ENCODE results near the gene ANKRD33B. TPM values are rescaled to one million over a fixed set of nuclear protein-coding genes. Genes with fewer than 3 reads are reported as not detected.
"Not testable (repeated sequence)": the region's sequence is repeated elsewhere in the genome, so short reads cannot be mapped to it uniquely, and the experiment has no call there.

ANKRD33B gene
- total RNA-seq, 4 donors from 2014 or later = 21.3 to 34.9 (median 30.5) TPM

- peaks cover 0 to 20% (median 1%) of the 10 kb centered on the region in 4 donors for H3K4me1 ChIP-seq
- no peak for DNase-seq (ENCODE audit: low spot score in 2 of 2)
- no peak overlapping the region for H3K27ac ChIP-seq
- WGBS, 2 donors = 65 to 76% methylated on average over 7 of the region's 7 CpGs
- no peaks in the 10 kb centered on the region for H3K27me3 ChIP-seq
- no peaks in the 10 kb centered on the region for H3K36me3 ChIP-seq
- TF ChIP-seq CTCF (IDR thresholded peaks at IDR 0.05) (no peak), EP300 (IDR thresholded peaks at IDR 0.05) (no peak), POLR2A (IDR thresholded peaks at IDR 0.05) (no peak)
- H3K9me3 ChIP-seq = no peaks in the 10 kb centered on the region
- H3K4me3 ChIP-seq = no peak overlapping the region
These were observed 17.7 kb upstream of the ANKRD33B start for GRCh38 chr5:10546186-10546585.

GRCh38 chr5:10548418-10549122, 15.3 kb upstream of the ANKRD33B start:
- no peak for DNase-seq (ENCODE audit: low spot score in 2 of 2)
- peaks cover 3 to 44% (median 11%) of the 10 kb centered on the region in 4 donors for H3K4me1 ChIP-seq
- no peaks in the 10 kb centered on the region for H3K9me3 ChIP-seq
- no peak overlapping the region for H3K4me3 ChIP-seq
- H3K27ac ChIP-seq = no peak overlapping the region
- WGBS, 2 donors = 89 to 91% methylated on average over 48 of the region's 48 CpGs
- TF ChIP-seq EP300 (IDR thresholded peaks at IDR 0.05) (no peak), POLR2A (IDR thresholded peaks at IDR 0.05) (no peak), CTCF (IDR thresholded peaks at IDR 0.05) (no peak)
- H3K36me3 ChIP-seq = no peaks in the 10 kb centered on the region
- no peaks in the 10 kb centered on the region for H3K27me3 ChIP-seq

GRCh38 chr5:10549123-10549514, 14.8 kb upstream of the ANKRD33B start:
- not testable (repeated sequence) for H3K4me3 ChIP-seq; DNase-seq (ENCODE audit: low spot score in 2 of 2); H3K27me3 ChIP-seq; H3K36me3 ChIP-seq; H3K9me3 ChIP-seq
- 94 to 97% methylated on average over 30 of the region's 30 CpGs for WGBS, 2 donors
- Histone ChIP-seq H3K27ac (peak overlapping the region in 1 of 4 donors; percentile 79), H3K4me1 (peaks cover 3 to 46% (median 11%) of the 10 kb centered on the region in 4 donors)

- WGBS, 2 donors = 75 to 84% methylated on average over 10 of the region's 10 CpGs
- H3K4me1 ChIP-seq = peaks cover 3 to 49% (median 11%) of the 10 kb centered on the region in 4 donors
- H3K27ac ChIP-seq = peak overlapping the region; percentile 52 to 79 (median 64)
- no peaks in the 10 kb centered on the region for H3K9me3 ChIP-seq
- H3K4me3 ChIP-seq = no peak overlapping the region
- H3K27me3 ChIP-seq = no peaks in the 10 kb centered on the region
- DNase-seq (ENCODE audit: low spot score in 2 of 2) = no peak
- TF ChIP-seq CTCF (IDR thresholded peaks at IDR 0.05) = no peak
- TF ChIP-seq EP300 (IDR thresholded peaks at IDR 0.05) = no peak
- no peaks in the 10 kb centered on the region for H3K36me3 ChIP-seq
These were observed 13.5 kb upstream of the ANKRD33B start for GRCh38 chr5:10550222-10550995.

- no peak for DNase-seq (ENCODE audit: low spot score in 2 of 2)
- Histone ChIP-seq H3K27me3 (no peaks in the 10 kb centered on the region), H3K4me3 (no peak overlapping the region), H3K27ac (peak overlapping the region; percentile 52 to 79 (median 72)), H3K4me1 (peaks cover 3 to 56% (median 18%) of the 10 kb centered on the region in 4 donors), H3K9me3 (no peaks in the 10 kb centered on the region), H3K36me3 (no peaks in the 10 kb centered on the region)
- no peak for TF ChIP-seq EP300 (IDR thresholded peaks at IDR 0.05)
- WGBS, 2 donors = 40 to 47% methylated on average over 3 of the region's 3 CpGs
These were observed 12.1 kb upstream of the ANKRD33B start for GRCh38 chr5:10551782-10552138.

Data from tibial nerve (tissue), 4 donors.